RWPE1 (cell line): Measurements from ENCODE around the gene SRXN1.
A peak's percentile ranks its signal among the peaks of the same experiment; 100 is the strongest.

Experiments used
- CTCF ChIA-PET: fragments of 350-600 bp; sonication (Branson Sonifier 250); formaldehyde crosslinking; extraction: SDS; loops from one replicate; lab custom pipeline; 2021; lab: Yijun Ruan, JAX
- POLR2A ChIA-PET: fragments of 400-600 bp; formaldehyde crosslinking; extraction: SDS; loops from one replicate; lab custom pipeline; 2020; ENCODE audit warnings: antibody characterized with exemption; ENCODE audit not compliant: low non-redundant PET; lab: Yijun Ruan, JAX
- DNase-seq: peaks from one replicate; pipeline ENCODE4 v3.0.0; 2012; ENCODE audit warnings: low spot score
- H3K27ac ChIP-seq: fragments of 450-650 bp; 2 replicates; pipeline ENCODE4 v1.5.1; 2017
- CTCF ChIP-seq: fragments of 450-650 bp; conservative IDR thresholded peaks from 2 replicates; pipeline ENCODE4 v1.5.1; 2017; ENCODE audit warnings: low read depth, mild to moderate bottlenecking

Gene SRXN1

DNA sequence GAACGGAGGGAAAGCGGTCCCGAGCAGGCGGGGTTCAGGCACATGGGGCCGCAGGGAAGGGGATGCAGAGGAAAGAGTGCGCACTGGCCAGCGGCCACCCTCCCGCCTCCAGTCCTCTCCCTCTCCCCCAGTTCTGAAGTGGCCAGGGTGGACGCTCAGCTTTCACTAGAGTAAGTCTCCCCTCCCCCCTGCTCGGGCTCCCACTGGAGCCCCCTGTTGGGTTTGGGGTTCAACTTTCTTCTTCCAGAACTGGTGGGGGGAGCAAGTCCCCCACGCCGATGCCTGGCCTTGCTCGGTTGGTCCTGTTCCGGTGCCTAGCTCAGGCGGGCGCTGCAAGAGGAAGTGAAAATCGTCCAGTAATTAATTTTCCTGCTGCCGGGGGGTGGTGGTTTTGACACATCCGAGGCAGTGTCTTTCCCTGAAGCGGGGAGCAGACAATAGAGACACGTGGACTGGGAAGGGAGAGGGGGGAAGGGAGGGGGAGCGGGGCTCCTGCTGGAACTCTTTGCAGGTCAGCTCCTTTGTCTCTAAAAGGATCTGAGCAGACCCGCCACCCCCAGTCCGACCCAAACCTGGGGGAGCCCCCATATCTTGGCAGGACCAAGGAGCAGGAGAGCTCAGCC is 23.4 kb upstream of the SRXN1 start:
- DNase-seq = no peak
- no peak overlapping the region for H3K27ac ChIP-seq
- CTCF ChIA-PET = interaction anchor here (1.1 to 1.4 kb wide), 2 partner anchors 9 to 31 kb away, joined by 3 to 5 read pairs; no protein-coding TSS in a partner anchor
- POLR2A ChIA-PET = no interaction called here
- TF ChIP-seq CTCF = no peak

- no peak for TF ChIP-seq CTCF
- ChIA-PET CTCF (interaction anchor here (1.1 to 1.4 kb wide), 2 partner anchors 9 to 30 kb away, joined by 3 to 5 read pairs; no protein-coding TSS in a partner anchor), POLR2A (no interaction called here)
- no peak within 1 kb of the TSS for H3K27ac ChIP-seq
- DNase-seq = peak; percentile 83
Measured at GRCh38 chr20:675453-676314, 22.7 kb upstream of the SRXN1 start, which contains the start of gene SCRT2. SCRT2 (minus strand) TSS chr20:675802; CDS start chr20:675601, 201 bp downstream.

GRCh38 chr20:675033-675452 is 22.0 kb upstream of the SRXN1 start:
- TF ChIP-seq CTCF = no peak
- ChIA-PET POLR2A (no interaction called here), CTCF (interaction anchor here (0.5 kb wide), 1 partner anchor 281 kb away, joined by 3 read pairs; no protein-coding TSS in a partner anchor)
- no peak overlapping the region for H3K27ac ChIP-seq
- no peak for DNase-seq

DNA sequence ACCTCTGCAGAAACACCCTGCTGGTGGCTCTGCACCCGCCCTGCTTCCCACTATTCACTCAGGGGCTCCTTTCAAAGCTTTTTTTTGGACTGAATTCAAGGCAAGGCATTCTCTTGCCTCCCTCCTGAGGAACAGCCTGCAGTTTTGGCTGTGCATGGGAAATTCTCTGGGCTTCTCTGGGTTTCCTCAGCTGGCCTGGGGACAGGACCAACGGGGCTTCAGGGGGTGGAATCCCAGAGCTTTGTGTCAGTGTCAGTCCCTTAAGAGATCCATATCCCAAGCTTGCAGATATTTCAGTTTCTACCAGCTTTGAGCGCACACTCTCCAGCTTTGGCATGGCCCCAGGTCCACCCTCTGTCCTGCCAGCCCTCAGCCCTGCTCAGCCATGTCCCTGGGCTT is 20.6 kb upstream of the SRXN1 start:
- ChIA-PET POLR2A (no interaction called here), CTCF (interaction anchor here (1.5 kb wide), 1 partner anchor 65 kb away, joined by 3 read pairs; no protein-coding TSS in a partner anchor)
- TF ChIP-seq CTCF = no peak
- no peak overlapping the region for H3K27ac ChIP-seq
- DNase-seq = no peak

DNA sequence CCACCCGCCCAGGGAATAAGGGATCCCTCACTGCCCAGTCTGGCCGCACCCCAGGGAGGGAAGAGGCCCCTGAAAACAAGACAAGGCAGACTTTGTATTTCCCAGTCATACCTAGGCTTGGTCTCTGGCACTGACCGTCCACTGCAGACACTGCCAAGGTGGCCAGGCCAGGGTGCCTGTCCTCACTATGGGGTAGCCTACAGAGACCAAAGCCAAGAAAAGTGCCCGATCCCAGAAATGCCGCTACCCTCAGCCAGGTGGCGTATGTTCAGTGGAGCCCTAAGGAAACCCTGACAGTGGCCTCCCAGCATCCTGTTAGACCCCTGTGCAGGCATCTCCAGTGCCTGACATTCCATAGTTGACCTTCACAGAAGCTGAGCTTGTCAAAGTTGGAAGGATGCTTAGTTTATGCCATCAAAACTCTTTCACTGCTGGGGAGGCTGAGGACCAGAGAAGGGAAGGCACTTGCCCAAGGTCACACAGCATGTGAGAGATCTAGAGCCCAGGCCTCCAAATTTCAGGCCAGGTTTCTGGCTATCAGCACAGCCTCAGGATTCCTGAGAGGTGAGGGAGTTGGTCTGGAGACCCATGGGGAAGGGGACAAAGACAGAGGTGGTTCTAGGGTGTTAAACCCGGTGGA is 20.1 kb upstream of the SRXN1 start:
- no peak overlapping the region for H3K27ac ChIP-seq
- CTCF ChIA-PET = interaction anchor here (1.5 kb wide), 1 partner anchor 66 kb away, joined by 3 read pairs; no protein-coding TSS in a partner anchor
- POLR2A ChIA-PET = no interaction called here
- TF ChIP-seq CTCF = no peak; the same call in 1 of the 2 replicates
- no peak for DNase-seq
